HG03439 (cell line): ENCODE results near the gene DAPK3.

Source experiments
- ATAC-seq: cut with Tn5 transposase; IDR thresholded peaks from one replicate; pipeline ENCODE4 v1.9.1; 2021; ENCODE audit warnings: mild to moderate bottlenecking, moderate library complexity; ENCODE audit not compliant: unreplicated experiment

The DAPK3 gene

GRCh38 chr19:3932931-3933810, 37.7 kb downstream of the DAPK3 start, which contains the start of gene NMRK2:
TSS of gene NMRK2 (plus strand) at chr19:3933069. CDS start at chr19:3933672, 603 bp downstream.
- no peak for ATAC-seq

DNA sequence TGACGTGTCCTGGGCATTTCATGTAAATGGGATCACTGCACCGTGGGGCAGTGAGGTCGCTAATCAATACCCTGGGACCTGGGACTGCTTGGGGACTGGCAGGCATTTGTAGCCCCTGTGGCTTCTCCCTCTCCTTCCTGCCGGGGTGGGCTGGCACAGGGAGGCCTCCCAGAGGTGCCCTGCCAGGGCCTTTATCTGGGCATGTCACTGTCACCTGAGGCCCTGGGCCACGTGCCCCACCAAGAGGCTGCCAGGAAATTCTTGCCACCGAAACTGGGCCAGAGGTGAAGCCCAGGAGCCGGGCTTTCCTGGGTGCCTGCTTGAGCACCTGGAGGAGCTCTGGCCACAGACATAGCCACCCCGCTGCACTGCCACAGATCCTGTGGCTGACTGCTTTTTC, 39.9 kb downstream of the DAPK3 start:
- no peak for ATAC-seq

GRCh38 chr19:3923912-3924311, 47.0 kb downstream of the DAPK3 start:
- no peak for ATAC-seq

DNA sequence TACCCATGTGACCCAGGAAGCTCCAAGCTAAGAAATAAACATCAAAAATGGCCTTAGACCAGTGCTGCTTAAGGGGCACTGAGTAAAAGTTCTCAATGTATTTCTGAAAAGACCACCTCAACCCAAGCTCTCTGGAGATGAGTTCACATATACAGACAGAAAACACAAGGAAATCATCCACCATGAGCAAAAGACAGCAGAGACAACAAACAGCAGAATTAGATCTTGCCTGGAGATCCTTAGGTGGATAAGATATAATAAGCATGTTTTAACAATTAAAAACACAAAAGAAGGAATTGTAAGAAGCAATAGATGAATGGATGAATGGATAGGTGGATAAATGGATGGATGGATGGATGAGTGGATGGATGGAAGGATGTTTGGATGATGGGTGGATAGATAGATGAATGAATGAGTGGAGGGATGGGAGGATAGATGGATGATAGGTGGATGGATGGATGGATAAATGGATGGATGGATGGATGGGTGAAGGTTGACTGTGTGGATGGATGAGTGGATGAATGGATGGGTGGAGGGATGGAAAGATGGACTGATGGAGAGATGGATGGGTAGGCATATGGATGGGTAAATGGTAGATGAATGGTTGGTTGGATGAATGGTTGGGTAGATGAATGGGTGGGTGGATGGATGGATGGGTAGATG, 47.7 kb downstream of the DAPK3 start:
- ATAC-seq: no peak

GRCh38 chr19:3919793-3920192, 51.1 kb downstream of the DAPK3 start:
- no peak for ATAC-seq

DNA sequence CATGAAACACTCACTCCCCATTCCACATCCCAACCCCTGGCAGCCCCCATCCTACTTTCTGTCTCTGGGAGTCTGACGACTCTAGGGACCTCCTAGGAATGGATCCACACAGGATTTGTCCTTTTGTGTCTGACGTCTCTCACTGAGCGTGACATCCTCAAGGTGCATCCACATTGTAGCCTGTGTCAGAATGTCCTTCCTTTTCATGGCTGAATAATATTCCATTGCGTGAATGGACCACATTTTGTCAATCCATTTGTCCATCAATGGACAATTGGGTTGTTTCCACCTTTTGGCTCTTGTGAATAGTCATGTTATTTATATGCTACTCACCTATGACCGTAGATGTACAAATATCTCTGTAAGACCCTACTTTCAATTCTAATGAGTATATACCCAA, 54.9 kb downstream of the DAPK3 start:
- ATAC-seq: no peak

GRCh38 chr19:3914199-3914598, 56.7 kb downstream of the DAPK3 start:
- ATAC-seq: no peak

DNA sequence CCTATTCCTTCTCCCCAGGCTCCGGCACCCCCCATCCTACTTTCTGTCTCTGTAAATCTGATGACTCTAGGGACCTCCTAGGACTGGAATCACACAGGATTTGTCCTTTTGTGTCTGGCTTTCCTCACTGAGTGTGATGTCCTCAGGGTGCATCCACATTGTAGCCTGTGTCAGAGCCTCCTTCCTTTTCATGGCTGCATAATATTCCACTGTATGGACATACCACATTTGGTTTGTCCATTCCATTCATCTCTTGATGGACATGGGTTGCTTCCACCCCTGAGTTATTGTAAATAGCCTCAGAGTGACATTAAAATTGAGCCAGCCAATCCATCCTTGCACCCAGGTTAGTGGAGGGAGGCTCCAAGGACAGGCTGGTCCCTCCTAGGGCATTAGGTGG, 60.8 kb downstream of the DAPK3 start:
- ATAC-seq: no peak
